Fibroblast of skin of left biceps (primary cell): Measurements from ENCODE around the gene PCBP3.
A peak's percentile ranks its signal among the peaks of the same experiment; 100 is the strongest.

Source experiments
- DNase-seq, 2 experiments: peaks; one replicate each; pipeline ENCODE4 v3.0.0-alpha.2; 2013; ENCODE audit warnings: low read depth in 2 of 2

Gene PCBP3

GRCh38 chr21:45861156-45861870, 217.8 kb downstream of the PCBP3 start:
- DNase-seq: no peak

- no peak for DNase-seq
Observed at GRCh38 chr21:45862543-45863207, 219.2 kb downstream of the PCBP3 start.

GRCh38 chr21:45863267-45863666, 219.7 kb downstream of the PCBP3 start:
- DNase-seq: no peak

GRCh38 chr21:45863751-45864150, 220.2 kb downstream of the PCBP3 start:
- no peak for DNase-seq

- no peak for DNase-seq
Observed at GRCh38 chr21:45864436-45864835, 220.9 kb downstream of the PCBP3 start.

GRCh38 chr21:45865106-45865835, 221.7 kb downstream of the PCBP3 start:
- peak; percentile 75 to 78 for DNase-seq

- DNase-seq: no peak
Observed at GRCh38 chr21:45866551-45866950, 223.0 kb downstream of the PCBP3 start.

GRCh38 chr21:45867041-45867666, 223.6 kb downstream of the PCBP3 start:
- DNase-seq: no peak

GRCh38 chr21:45867671-45868081, 224.2 kb downstream of the PCBP3 start:
- no peak for DNase-seq

GRCh38 chr21:45868086-45868485, 224.6 kb downstream of the PCBP3 start:
- DNase-seq: no peak

- no peak for DNase-seq
Observed at GRCh38 chr21:45868488-45868887, 225.0 kb downstream of the PCBP3 start.

GRCh38 chr21:45869121-45870007, 225.8 kb downstream of the PCBP3 start:
- peak in 1 of 2 experiments; percentile 31 for DNase-seq

GRCh38 chr21:45870421-45870820, 226.9 kb downstream of the PCBP3 start:
- DNase-seq: no peak

GRCh38 chr21:45870851-45871615, 227.5 kb downstream of the PCBP3 start:
- no peak for DNase-seq

GRCh38 chr21:45871616-45872236, 228.2 kb downstream of the PCBP3 start:
- DNase-seq: no peak

- no peak for DNase-seq
Observed at GRCh38 chr21:45872471-45872870, 228.9 kb downstream of the PCBP3 start.

- no peak for DNase-seq
Observed at GRCh38 chr21:45872902-45873301, 229.4 kb downstream of the PCBP3 start.

GRCh38 chr21:45873418-45873817, 229.9 kb downstream of the PCBP3 start:
- DNase-seq: no peak

GRCh38 chr21:45873866-45874265, 230.3 kb downstream of the PCBP3 start:
- DNase-seq: no peak
